ENCODE data around the gene SLMAP.

The SLMAP gene

DNA sequence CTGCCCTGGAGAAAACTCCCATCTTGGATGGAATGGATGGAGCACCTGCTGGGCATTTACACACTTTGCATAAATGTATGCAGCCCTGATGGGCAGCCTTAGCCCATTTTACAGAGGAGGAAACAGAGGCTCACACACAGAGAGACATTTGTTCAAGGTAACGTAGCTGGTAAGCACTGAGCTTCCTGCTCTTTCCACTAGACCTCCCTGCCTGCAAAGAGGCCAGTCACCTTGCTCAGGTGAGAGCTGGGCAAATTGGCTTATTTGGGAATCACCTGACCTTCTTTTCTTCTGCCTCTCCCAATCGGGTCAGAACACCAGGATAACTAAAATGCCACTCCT, 200.7 kb downstream of the SLMAP start:
- TF ChIP-seq, protein P1, sequence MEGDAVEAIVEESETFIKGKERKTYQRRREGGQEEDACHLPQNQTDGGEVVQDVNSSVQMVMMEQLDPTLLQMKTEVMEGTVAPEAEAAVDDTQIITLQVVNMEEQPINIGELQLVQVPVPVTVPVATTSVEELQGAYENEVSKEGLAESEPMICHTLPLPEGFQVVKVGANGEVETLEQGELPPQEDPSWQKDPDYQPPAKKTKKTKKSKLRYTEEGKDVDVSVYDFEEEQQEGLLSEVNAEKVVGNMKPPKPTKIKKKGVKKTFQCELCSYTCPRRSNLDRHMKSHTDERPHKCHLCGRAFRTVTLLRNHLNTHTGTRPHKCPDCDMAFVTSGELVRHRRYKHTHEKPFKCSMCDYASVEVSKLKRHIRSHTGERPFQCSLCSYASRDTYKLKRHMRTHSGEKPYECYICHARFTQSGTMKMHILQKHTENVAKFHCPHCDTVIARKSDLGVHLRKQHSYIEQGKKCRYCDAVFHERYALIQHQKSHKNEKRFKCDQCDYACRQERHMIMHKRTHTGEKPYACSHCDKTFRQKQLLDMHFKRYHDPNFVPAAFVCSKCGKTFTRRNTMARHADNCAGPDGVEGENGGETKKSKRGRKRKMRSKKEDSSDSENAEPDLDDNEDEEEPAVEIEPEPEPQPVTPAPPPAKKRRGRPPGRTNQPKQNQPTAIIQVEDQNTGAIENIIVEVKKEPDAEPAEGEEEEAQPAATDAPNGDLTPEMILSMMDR (IDR thresholded peaks at IDR 0.05; ENCODE audit: insufficient read depth, low read length) = no peak
- TF ChIP-seq SPI1 (IDR thresholded peaks at IDR 0.05; ENCODE audit: borderline replicate concordance, low read depth) (no peak), POLR2AphosphoS5 (IDR thresholded peaks at IDR 0.05; ENCODE audit: low read depth) (no peak), GABPA (IDR thresholded peaks at IDR 0.05; ENCODE audit: low read depth) (no peak)
- TF ChIP-seq, protein P2, sequence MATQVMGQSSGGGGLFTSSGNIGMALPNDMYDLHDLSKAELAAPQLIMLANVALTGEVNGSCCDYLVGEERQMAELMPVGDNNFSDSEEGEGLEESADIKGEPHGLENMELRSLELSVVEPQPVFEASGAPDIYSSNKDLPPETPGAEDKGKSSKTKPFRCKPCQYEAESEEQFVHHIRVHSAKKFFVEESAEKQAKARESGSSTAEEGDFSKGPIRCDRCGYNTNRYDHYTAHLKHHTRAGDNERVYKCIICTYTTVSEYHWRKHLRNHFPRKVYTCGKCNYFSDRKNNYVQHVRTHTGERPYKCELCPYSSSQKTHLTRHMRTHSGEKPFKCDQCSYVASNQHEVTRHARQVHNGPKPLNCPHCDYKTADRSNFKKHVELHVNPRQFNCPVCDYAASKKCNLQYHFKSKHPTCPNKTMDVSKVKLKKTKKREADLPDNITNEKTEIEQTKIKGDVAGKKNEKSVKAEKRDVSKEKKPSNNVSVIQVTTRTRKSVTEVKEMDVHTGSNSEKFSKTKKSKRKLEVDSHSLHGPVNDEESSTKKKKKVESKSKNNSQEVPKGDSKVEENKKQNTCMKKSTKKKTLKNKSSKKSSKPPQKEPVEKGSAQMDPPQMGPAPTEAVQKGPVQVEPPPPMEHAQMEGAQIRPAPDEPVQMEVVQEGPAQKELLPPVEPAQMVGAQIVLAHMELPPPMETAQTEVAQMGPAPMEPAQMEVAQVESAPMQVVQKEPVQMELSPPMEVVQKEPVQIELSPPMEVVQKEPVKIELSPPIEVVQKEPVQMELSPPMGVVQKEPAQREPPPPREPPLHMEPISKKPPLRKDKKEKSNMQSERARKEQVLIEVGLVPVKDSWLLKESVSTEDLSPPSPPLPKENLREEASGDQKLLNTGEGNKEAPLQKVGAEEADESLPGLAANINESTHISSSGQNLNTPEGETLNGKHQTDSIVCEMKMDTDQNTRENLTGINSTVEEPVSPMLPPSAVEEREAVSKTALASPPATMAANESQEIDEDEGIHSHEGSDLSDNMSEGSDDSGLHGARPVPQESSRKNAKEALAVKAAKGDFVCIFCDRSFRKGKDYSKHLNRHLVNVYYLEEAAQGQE (IDR thresholded peaks at IDR 0.05; ENCODE audit: insufficient replicate concordance, low read depth) = no peak
- DNase-seq (ENCODE audit: low read depth in 1 of 2, low spot score in 1 of 2) = no peak
- Histone ChIP-seq H3K27me3 (ENCODE audit: insufficient read depth, poor library complexity, severe bottlenecking) (no peaks in the 10 kb centered on the region), H3K4me3 (replicated peaks; ENCODE audit: insufficient read depth, low read length) (no peak overlapping the region), H3K27ac (replicated peaks) (no peak overlapping the region)

DNA sequence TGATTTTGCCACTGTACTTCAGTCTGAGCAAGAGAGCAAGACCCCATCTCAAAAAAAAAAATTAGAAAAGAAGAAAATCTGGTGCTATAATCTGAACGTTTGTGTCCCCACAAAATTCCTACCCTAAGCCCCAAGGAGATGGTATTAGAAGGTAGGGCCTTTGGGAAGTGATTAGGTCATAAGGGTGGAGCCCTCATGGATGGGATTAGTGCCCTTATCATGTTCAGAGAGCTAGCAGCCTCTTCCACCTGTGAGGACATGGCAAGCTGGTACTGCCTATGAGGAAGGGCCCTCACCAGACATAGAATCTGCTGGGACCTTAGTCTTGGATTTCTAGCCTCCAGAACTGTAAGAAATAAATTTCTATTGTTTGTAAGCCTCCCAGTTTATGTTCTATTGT, 201.7 kb downstream of the SLMAP start:
- H3K4me3 ChIP-seq (replicated peaks; ENCODE audit: insufficient read depth, low read length) = no peak overlapping the region
- no peak for DNase-seq (ENCODE audit: low read depth in 1 of 2, low spot score in 1 of 2)
- TF ChIP-seq, protein P2 (IDR thresholded peaks at IDR 0.05; ENCODE audit: insufficient replicate concordance, low read depth) = no peak
- TF ChIP-seq GABPA (IDR thresholded peaks at IDR 0.05; ENCODE audit: low read depth) (no peak), POLR2AphosphoS5 (IDR thresholded peaks at IDR 0.05; ENCODE audit: low read depth) (no peak), SPI1 (IDR thresholded peaks at IDR 0.05; ENCODE audit: borderline replicate concordance, low read depth) (no peak)
- TF ChIP-seq, protein P1 (IDR thresholded peaks at IDR 0.05; ENCODE audit: insufficient read depth, low read length) = no peak
- no peak overlapping the region for H3K27ac ChIP-seq (replicated peaks)
- no peaks in the 10 kb centered on the region for H3K27me3 ChIP-seq (ENCODE audit: insufficient read depth, poor library complexity, severe bottlenecking)

DNA sequence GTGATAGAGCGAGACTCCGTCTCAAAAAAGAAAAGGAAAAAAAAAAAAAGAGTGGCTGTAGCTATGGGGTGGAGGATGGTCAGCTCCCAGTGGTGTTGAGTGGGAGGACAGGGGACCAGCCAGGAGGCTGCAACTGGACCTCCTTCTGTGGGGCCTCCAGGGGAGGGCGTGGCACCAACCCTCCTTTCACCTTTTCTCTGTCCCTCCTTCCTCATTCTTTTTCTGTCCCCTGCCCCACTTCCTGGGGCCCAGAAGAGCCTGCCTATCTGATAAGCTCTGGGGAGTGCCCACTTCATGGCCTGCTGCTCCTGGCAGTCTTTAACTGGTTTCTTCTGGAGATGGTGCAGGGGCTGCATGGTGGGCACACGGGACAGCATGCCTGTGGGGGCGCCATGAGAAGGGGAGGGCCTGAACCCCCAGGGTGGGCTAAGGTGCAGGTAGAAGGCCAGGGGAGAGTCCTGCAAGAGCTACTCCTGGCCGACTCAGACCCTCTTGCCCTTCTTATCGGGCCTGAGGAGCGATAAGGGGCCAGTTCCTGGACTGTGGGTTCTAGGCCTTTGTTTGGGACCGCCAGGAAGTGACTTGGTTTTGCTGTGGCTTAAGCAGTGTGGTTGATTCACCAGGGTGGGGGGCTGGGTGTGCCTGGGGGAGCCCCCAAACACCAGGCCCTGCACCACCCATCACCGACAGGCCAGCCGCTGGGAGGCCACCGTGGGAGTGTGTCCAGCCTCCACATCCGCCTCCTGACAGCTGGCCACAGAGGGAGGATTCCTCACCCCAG, 202.7 kb downstream of the SLMAP start:
- TF ChIP-seq GABPA (IDR thresholded peaks at IDR 0.05; ENCODE audit: low read depth) (no peak), SPI1 (IDR thresholded peaks at IDR 0.05; ENCODE audit: borderline replicate concordance, low read depth) (no peak), POLR2AphosphoS5 (IDR thresholded peaks at IDR 0.05; ENCODE audit: low read depth) (no peak)
- TF ChIP-seq, protein P1 (IDR thresholded peaks at IDR 0.05; ENCODE audit: insufficient read depth, low read length) = no peak
- TF ChIP-seq, protein P2 (IDR thresholded peaks at IDR 0.05; ENCODE audit: insufficient replicate concordance, low read depth) = no peak
- Histone ChIP-seq H3K4me3 (replicated peaks; ENCODE audit: insufficient read depth, low read length) (no peak overlapping the region), H3K27ac (replicated peaks) (no peak overlapping the region), H3K27me3 (ENCODE audit: insufficient read depth, poor library complexity, severe bottlenecking) (no peaks in the 10 kb centered on the region)
- DNase-seq (ENCODE audit: low read depth in 1 of 2, low spot score in 1 of 2) = no peak

Measured in HL-60 (cell line).